Smooth muscle cell (in vitro differentiated cells): Measurements from ENCODE around the gene MANSC4. TPM values are rescaled to one million over a fixed set of nuclear protein-coding genes. Genes with fewer than 3 reads are reported as not detected.

Source experiments
- DNase-seq: peaks from one replicate; lab custom pipeline; 2025; ENCODE audit not compliant: unreplicated experiment; lab: John Stamatoyannopoulos, UW
- H2AFZ ChIP-seq: fragments of 200-600 bp; sonication (generic); 2 replicates; pipeline ENCODE4 v1.6.0; 2016; ENCODE audit warnings: antibody characterized with exemption, low read depth, mild to moderate bottlenecking
- H3F3A ChIP-seq: fragments of 200-600 bp; sonication (generic); 2 replicates; pipeline ENCODE4 v1.6.0; 2017; ENCODE audit warnings: antibody characterized with exemption, low read depth
- H3K27ac ChIP-seq: fragments of 200-600 bp; sonication (generic); 2 replicates; pipeline ENCODE4 v1.5.1; 2016; ENCODE audit warnings: low read depth, mild to moderate bottlenecking
- H3K27me3 ChIP-seq: fragments of 200-600 bp; sonication (generic); 2 replicates; pipeline ENCODE4 v1.6.1; 2016; ENCODE audit warnings: low read depth, mild to moderate bottlenecking
- H3K36me3 ChIP-seq: fragments of 200-600 bp; sonication (generic); 2 replicates; pipeline ENCODE4 v1.5.1; 2016; ENCODE audit warnings: low read depth
- H3K4me1 ChIP-seq: fragments of 200-600 bp; sonication (generic); 2 replicates; pipeline ENCODE4 v1.5.1; 2016; ENCODE audit warnings: low read depth
- H3K4me2 ChIP-seq: fragments of 200-600 bp; sonication (generic); 2 replicates; pipeline ENCODE4 v1.6.0; 2016; ENCODE audit warnings: mild to moderate bottlenecking
- H3K4me3 ChIP-seq: fragments of 200-600 bp; sonication (generic); 2 replicates; pipeline ENCODE4 v1.5.1; 2016; ENCODE audit warnings: mild to moderate bottlenecking
- H3K79me2 ChIP-seq: fragments of 200-600 bp; sonication (generic); 2 replicates; pipeline ENCODE4 v1.6.0; 2016; ENCODE audit warnings: low read depth, mild to moderate bottlenecking
- H3K9ac ChIP-seq: fragments of 200-600 bp; sonication (generic); 2 replicates; pipeline ENCODE4 v1.6.0; 2016; ENCODE audit warnings: low read depth
- H3K9me3 ChIP-seq: fragments of 200-600 bp; sonication (generic); replicated peaks from 2 replicates; pipeline ENCODE4 v1.5.1; 2016; ENCODE audit warnings: low read depth
- H4K20me1 ChIP-seq: fragments of 200-600 bp; sonication (generic); 2 replicates; pipeline ENCODE4 v1.6.0; 2016; ENCODE audit warnings: low read depth
- CTCF ChIP-seq: fragments of 200-600 bp; sonication (generic); IDR thresholded peaks from 2 replicates; pipeline ENCODE4 v1.5.1; 2017; ENCODE audit warnings: borderline replicate concordance, mild to moderate bottlenecking, antibody characterized with exemption; ENCODE audit not compliant: insufficient read depth, poor library complexity, severe bottlenecking
- WGBS: methylation state at CpG from one replicate; pipeline ENCODE4 v1.1.7; 2016; ENCODE audit warnings: low lambda C conversion rate; 5-methylcytosine and 5-hydroxymethylcytosine counted together
- polyA plus RNA-seq: library from polyadenylated mRNA; unstranded; fragments of >200 nt; fragmentation: Nextera tagmentation; extraction: Ambion mirVana; gene quantifications from 2 replicates; pipeline ENCODE4 v1.2.1, GENCODE V29; 2016
- total RNA-seq: library from RNA; depleted of rRNA; stranded (reverse); fragments of >200 nt; gene quantifications from 2 replicates; pipeline ENCODE4 v1.2.3, GENCODE V29; 2014

Gene MANSC4
- total and polyA plus RNA-seq, 2 experiments from 2014 or later: 0.47 to 2.9 TPM

- H3K9me3 ChIP-seq: no peaks in the 10 kb centered on the region
- H3K27me3 ChIP-seq: no peaks in the 10 kb centered on the region
- no peak overlapping the region for H3K9ac ChIP-seq
- no peak overlapping the region for H3K4me3 ChIP-seq
- H3K36me3 ChIP-seq: peaks cover 13% of the 10 kb centered on the region
- H3K4me1 ChIP-seq: no peaks in the 10 kb centered on the region
- H2AFZ ChIP-seq: no peak overlapping the region
- peaks cover 29% of the 10 kb centered on the region for H3K79me2 ChIP-seq
- peaks cover 3% of the 10 kb centered on the region for H4K20me1 ChIP-seq
- H3F3A ChIP-seq: no peaks in the 10 kb centered on the region
- H3K27ac ChIP-seq: no peak overlapping the region
- TF ChIP-seq CTCF: no peak
- whole genome bisulfite sequencing: 78% methylated on average over 1 of the region's 1 CpG
- H3K4me2 ChIP-seq: no peak overlapping the region
- DNase-seq: no peak
Observed at GRCh38 chr12:27733791-27734190, 46.2 kb downstream of the MANSC4 start.

- H4K20me1 ChIP-seq: peaks cover 3% of the 10 kb centered on the region
- H3K4me1 ChIP-seq: no peaks in the 10 kb centered on the region
- H3K9ac ChIP-seq: no peak overlapping the region
- H3K27me3 ChIP-seq: no peaks in the 10 kb centered on the region
- no peaks in the 10 kb centered on the region for H3K9me3 ChIP-seq
- WGBS: 59% methylated on average over 3 of the region's 3 CpGs
- peaks cover 30% of the 10 kb centered on the region for H3K79me2 ChIP-seq
- H3K4me3 ChIP-seq: no peak overlapping the region
- no peak overlapping the region for H2AFZ ChIP-seq
- H3F3A ChIP-seq: no peaks in the 10 kb centered on the region
- H3K27ac ChIP-seq: no peak overlapping the region
- DNase-seq: no peak
- peaks cover 12% of the 10 kb centered on the region for H3K36me3 ChIP-seq
- H3K4me2 ChIP-seq: no peak overlapping the region
- peak; percentile 93 for TF ChIP-seq CTCF
Observed at GRCh38 chr12:27733052-27733656, 46.9 kb downstream of the MANSC4 start.

GRCh38 chr12:27732281-27732680, 47.8 kb downstream of the MANSC4 start:
- no peak overlapping the region for H3K9ac ChIP-seq

More at GRCh38 chr12:27732281-27732680, 47.8 kb downstream of the MANSC4 start:
- Histone ChIP-seq H4K20me1 (peaks cover 3% of the 10 kb centered on the region), H3K4me3 (no peak overlapping the region), H3K36me3 (peaks cover 8% of the 10 kb centered on the region), H3K4me2 (no peak overlapping the region), H3F3A (no peaks in the 10 kb centered on the region), H3K27me3 (no peaks in the 10 kb centered on the region), H3K79me2 (peaks cover 32% of the 10 kb centered on the region), H2AFZ (no peak overlapping the region), H3K4me1 (no peaks in the 10 kb centered on the region), H3K9me3 (no peaks in the 10 kb centered on the region), H3K27ac (no peak overlapping the region)
- peak; percentile 9 for TF ChIP-seq CTCF
- 86% methylated on average over 2 of the region's 2 CpGs for WGBS
- no peak for DNase-seq
